GM11168 (cell line): ENCODE results near the gene FAM78A.

Source experiments
- in situ Hi-C: fragments of 300-500 bp; cut with MboI; formaldehyde crosslinking; loops from one replicate; pipeline ENCODE4 v1.12.0; 2022; ENCODE audit warnings: low sequenced_read_pairs; ENCODE audit not compliant: unreplicated experiment

FAM78A gene

GRCh38 chr9:131240047-131240921, 36.0 kb downstream of the FAM78A start:
- in situ Hi-C loops = no loop called here

GRCh38 chr9:131239161-131239975, 36.9 kb downstream of the FAM78A start:
- in situ Hi-C loops = no loop called here

- in situ Hi-C loops = no loop called here
These were observed 37.8 kb downstream of the FAM78A start for GRCh38 chr9:131238402-131239021.

GRCh38 chr9:131237931-131238401, 38.3 kb downstream of the FAM78A start:
- in situ Hi-C loops = no loop called here

GRCh38 chr9:131237291-131237690, 39.0 kb downstream of the FAM78A start:
- in situ Hi-C loops = no loop called here

- in situ Hi-C loops = no loop called here
These were observed 39.5 kb downstream of the FAM78A start for GRCh38 chr9:131236761-131237160.

GRCh38 chr9:131236161-131236560, 40.1 kb downstream of the FAM78A start:
- in situ Hi-C loops = no loop called here

- in situ Hi-C loops = no loop called here
These were observed 40.8 kb downstream of the FAM78A start for GRCh38 chr9:131235480-131235851.

- in situ Hi-C loops = no loop called here
These were observed 41.4 kb downstream of the FAM78A start for GRCh38 chr9:131234799-131235479.

GRCh38 chr9:131233995-131234394, 42.3 kb downstream of the FAM78A start:
- in situ Hi-C loops = no loop called here

- in situ Hi-C loops = no loop called here
These were observed 42.8 kb downstream of the FAM78A start for GRCh38 chr9:131233556-131233955.

GRCh38 chr9:131228988-131229387, 47.3 kb downstream of the FAM78A start:
- in situ Hi-C loops = no loop called here

- in situ Hi-C loops = no loop called here
These were observed 48.3 kb downstream of the FAM78A start for GRCh38 chr9:131227959-131228460.

GRCh38 chr9:131227112-131227958, 49.0 kb downstream of the FAM78A start:
- in situ Hi-C loops = no loop called here

GRCh38 chr9:131226226-131226625, 50.1 kb downstream of the FAM78A start:
- in situ Hi-C loops = no loop called here

- in situ Hi-C loops = no loop called here
These were observed 53.9 kb downstream of the FAM78A start for GRCh38 chr9:131222460-131222859.

- in situ Hi-C loops = no loop called here
These were observed 55.8 kb downstream of the FAM78A start for GRCh38 chr9:131220485-131220884.

GRCh38 chr9:131218370-131218769, 57.9 kb downstream of the FAM78A start:
- in situ Hi-C loops = no loop called here
